Measurements from ENCODE around the gene SPDEF.

DNA sequence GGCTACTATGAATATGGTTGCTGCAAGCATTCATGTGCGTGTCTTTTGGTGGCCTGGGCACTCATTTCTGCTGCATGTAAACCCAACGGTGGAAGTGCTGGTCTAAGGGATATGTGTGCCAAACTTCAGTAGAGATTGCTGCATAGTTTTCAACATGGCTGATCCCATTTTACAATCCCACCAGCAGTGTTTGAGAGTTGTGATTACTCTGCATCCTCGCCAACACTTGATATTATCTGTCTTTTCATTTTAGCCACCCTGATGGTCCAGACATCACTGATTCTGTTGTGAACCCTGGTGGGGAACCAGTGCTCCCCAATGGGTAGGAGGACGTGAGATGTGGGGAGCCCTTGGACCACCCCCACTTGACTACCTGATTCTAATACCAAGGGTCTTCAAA is 62.8 kb downstream of the SPDEF start:
- no peak for TF ChIP-seq POLR2AphosphoS5 (IDR thresholded peaks at IDR 0.05)
- TF ChIP-seq, protein P1, sequence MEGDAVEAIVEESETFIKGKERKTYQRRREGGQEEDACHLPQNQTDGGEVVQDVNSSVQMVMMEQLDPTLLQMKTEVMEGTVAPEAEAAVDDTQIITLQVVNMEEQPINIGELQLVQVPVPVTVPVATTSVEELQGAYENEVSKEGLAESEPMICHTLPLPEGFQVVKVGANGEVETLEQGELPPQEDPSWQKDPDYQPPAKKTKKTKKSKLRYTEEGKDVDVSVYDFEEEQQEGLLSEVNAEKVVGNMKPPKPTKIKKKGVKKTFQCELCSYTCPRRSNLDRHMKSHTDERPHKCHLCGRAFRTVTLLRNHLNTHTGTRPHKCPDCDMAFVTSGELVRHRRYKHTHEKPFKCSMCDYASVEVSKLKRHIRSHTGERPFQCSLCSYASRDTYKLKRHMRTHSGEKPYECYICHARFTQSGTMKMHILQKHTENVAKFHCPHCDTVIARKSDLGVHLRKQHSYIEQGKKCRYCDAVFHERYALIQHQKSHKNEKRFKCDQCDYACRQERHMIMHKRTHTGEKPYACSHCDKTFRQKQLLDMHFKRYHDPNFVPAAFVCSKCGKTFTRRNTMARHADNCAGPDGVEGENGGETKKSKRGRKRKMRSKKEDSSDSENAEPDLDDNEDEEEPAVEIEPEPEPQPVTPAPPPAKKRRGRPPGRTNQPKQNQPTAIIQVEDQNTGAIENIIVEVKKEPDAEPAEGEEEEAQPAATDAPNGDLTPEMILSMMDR (IDR thresholded peaks at IDR 0.05): no peak
